GM19452 (cell line): Measurements from ENCODE around the gene FRA10AC1.
A peak's percentile ranks its signal among the peaks of the same experiment; 100 is the strongest.
"Not testable (repeated sequence)": the region's sequence is repeated elsewhere in the genome, so short reads cannot be mapped to it uniquely, and the experiment has no call there.

Source experiments
- ATAC-seq: cut with Tn5 transposase; IDR thresholded peaks from one replicate; pipeline ENCODE4 v1.9.1; 2021; ENCODE audit not compliant: unreplicated experiment

The FRA10AC1 gene

DNA sequence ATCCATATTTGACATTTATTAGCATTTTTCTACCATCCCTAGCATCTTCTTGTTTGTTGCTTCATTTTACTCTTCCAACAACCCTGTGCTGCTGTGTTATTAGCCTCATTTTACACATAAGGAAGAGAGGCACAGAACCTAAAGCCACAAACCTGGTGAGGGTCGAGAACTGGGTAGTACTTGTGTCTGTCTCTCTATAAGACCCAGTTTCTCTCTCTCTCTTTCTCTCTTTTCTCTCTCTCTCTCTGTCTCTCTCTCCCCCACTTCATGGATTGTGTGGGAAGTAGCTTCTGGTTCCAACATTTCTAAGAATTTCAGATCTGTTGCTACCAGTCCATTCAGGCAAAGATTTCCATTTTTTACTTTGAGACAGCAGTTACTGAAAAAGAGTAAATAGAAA, 1.4 kb upstream of the FRA10AC1 start:
- ATAC-seq, result no peak

DNA sequence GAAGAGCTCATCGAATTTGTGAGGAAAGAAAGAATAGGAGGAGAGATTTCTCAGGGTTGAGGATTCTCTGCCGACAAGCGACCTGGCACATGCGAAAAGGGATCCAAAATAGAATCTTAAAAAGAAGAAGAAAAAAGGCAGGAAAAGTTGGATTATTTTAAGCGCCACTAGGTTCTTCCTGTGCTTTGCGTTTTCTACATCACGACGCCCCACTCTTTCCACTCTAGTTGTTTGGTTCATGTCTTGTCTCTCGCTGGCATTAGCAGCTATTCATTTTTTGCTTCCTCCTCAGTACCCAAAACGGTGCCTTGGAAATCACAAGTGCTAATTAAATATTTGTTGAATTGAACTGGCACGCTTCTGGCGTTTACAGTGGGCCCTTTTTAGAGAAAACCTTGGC, 674 bp upstream of the FRA10AC1 start:
- peak; percentile 2 for ATAC-seq

DNA sequence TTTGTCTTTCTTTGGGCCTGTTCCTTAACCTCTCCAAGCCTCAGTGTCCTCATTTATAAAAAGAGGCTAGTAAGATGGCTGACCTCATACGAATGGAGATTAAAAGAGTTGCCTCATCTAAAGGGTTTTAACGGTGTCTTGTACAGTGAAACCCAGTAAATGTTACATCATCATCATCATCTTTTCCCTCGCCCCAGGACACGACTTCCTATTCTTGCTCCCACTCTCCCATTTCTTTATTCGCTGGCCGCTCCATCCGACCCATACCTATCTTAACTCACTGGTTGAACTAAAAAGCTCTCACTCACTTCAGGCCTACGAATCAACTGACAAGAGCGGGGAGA, 554 bp downstream of the FRA10AC1 start:
- peak; percentile 13 for ATAC-seq

DNA sequence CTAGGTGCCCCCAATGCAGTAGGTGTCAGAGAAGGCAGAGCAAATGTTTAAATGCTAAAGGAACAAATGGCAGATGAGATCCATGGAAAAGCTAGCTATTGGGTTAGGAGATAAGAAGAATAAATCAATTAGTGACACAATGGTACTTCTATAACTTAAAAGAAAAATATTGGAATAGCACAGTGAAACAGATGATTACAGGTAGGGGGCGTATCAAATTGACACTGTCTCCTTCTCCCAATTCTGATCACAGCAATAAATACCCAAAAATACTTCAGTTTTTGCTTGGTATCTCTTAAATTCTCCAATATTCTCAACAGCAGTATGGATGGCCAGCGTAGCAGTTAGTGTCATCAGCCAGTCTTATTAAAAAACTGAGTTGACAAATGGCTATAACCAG, 5.2 kb downstream of the FRA10AC1 start:
- ATAC-seq, result no peak

DNA sequence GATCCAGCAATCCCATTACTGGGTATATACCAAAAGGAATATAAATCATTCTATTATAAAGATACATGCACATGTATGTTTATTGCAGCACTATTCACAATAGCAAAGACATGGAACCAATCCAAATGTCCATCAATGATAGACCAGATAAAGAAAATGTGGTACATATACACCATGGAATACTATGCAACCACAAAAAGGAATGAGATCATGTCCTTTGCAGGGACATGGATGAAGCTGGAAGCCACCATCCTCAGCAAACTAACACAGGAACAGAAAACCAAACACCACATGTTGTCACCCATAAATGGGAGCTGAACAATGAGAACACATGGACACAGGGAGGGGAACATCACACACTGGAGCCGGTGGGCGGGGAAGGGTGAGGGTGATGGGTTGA, 5.8 kb downstream of the FRA10AC1 start:
- ATAC-seq, result not testable (repeated sequence)

DNA sequence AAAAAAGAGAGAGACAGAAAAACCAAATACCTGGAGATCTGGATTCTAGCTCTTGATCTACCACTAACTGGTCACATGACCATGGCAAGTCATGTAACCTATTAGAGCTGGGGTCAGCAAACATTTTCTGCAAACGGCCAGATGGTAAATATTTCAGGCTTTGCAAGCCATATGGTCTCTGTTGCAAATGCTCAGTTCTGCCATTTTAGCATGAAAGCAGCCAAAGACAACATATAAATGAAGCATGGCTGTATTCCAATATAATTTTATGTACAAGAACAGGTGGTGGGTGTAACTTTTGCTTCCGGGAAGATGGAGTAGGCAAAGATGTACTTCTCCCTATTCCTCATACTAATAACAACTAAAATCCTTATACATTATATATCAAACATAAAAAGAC, 6.7 kb downstream of the FRA10AC1 start:
- no peak for ATAC-seq

DNA sequence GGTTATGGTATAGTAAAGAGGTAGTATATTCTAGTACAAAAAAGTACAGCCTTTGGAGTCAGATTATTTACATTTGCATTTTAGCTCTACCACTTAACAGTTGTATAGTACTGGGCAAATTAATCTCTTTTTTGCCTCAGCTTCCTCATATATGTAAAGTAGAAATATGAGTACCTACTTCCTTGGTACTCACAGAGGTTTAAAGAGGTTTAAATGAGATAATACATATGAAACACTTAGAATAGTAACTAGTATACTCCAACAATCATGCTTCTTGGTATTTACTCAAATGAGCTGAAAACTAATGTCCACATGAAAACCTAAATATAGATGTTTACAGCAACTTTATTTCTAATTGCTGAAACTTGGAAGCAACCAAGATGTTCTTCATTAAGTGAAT, 14.7 kb downstream of the FRA10AC1 start:
- ATAC-seq, result no peak

DNA sequence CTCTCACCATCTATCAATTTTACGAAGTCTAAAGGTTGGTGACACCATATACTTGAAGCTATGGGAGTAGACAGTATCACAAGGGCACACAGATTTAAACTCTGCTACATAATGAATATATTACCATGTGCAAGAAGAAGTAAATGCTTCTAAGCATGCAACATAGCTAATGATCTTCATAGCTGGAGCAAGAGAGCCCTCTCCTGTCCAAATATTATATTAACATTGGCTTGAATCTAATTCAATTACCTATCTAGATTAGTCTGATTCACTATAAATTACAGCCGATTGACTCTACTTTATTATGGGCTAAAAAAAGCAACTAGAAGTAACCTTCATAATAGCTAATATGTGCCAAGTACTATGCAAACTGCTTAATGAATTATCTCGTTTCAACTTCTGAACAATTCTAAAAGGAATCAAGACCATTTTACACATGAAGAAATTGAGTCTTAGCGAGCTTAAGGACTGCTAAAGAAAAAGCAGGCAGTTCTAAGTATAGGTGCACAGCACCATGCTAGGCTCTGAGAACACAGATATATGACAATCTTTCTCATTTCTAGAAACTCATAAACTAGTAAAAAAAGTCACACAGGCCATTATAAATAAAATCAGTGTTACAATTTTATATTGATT, 21.9 kb downstream of the FRA10AC1 start:
- no peak for ATAC-seq

DNA sequence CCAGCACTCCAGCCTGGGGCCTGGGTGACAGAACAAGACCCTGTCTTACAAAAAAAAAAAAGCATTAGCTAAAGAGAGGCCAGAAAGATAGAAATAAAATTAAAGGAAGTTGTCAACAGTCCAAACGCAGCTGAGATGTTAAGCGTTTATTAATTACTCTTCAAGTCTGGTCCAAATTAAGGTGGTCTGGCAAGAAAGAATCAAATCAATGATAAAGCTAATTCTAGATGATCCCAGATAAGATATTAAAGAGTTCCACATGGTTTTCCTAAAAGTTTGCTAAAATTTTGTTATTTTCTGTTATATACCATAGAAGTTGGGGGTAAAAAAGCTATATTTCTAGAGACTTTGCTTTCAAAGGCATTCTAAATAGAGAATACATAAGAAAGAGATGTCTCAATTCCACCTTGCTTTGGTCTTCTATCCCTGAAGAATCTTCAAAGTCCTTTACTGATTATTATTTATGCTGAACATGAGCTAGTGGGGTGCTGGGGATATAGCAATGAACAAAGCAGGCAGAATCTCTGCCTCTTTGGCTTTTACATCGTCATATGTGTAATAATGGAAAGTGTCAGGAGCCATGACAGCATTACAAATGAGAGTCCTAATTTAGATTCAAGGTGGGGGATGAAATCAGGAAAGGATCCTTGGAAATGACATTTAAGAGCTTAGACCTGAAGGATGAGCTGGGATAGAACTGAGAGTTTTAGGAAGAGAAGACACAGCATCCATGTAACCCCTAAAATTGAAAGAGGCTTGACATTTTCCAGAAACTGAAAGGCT, 23.4 kb downstream of the FRA10AC1 start:
- no peak for ATAC-seq

DNA sequence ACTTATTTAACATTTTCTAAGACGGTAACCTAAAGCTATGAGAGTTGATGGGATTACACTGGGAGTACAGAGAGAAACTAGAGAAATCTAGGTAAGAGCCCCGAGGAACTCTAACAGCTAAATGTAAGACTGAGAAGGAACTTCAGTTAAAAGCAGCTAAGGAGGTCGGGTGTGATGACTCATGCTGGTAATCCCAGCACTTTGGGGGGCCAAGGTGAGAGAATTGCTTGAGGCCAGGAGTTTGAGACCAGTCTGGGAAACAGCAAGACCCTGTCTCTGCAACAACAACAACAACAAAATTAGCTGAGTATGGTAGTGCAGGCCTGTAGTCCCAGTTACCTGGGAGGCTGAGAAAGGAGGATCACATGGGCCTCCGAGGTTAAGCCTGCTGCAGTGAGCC, 24.0 kb downstream of the FRA10AC1 start:
- no peak for ATAC-seq

DNA sequence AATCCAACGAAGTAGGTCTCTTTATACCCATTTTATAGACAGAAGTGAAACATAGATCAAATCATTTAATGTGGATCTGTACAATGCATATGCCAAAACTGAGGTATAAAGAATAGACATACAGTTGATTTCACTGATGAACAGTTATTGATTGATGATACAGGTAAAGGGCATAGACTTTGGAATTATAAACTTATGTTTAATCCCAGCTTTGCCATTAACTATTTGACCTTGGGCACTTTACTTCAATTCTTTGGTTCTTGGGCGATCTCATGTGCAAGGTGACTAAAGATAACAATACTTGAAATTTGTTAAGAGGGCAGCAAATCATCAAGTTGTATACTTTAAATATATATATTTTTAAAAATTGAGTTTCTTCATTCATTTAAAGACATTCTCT, 28.6 kb downstream of the FRA10AC1 start:
- ATAC-seq, result no peak

DNA sequence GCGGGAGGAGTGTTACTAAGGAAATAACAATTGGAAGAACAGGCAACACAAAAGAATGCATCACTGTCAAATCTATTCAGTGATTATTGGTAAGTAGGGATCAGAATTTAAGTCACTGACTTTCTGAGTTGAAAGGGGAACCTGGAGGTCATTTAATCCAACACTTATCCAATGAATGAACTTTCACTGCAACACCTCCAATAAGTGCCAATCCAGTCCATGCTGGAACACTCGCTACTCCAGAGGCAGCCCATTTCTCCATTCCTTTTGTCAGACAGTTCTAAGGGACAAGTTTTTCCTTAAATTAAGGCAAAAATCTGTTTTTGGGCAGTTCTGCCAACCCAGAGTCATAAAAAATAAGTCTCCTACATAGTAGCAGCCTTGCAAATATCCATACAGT, 29.5 kb downstream of the FRA10AC1 start:
- no peak for ATAC-seq

DNA sequence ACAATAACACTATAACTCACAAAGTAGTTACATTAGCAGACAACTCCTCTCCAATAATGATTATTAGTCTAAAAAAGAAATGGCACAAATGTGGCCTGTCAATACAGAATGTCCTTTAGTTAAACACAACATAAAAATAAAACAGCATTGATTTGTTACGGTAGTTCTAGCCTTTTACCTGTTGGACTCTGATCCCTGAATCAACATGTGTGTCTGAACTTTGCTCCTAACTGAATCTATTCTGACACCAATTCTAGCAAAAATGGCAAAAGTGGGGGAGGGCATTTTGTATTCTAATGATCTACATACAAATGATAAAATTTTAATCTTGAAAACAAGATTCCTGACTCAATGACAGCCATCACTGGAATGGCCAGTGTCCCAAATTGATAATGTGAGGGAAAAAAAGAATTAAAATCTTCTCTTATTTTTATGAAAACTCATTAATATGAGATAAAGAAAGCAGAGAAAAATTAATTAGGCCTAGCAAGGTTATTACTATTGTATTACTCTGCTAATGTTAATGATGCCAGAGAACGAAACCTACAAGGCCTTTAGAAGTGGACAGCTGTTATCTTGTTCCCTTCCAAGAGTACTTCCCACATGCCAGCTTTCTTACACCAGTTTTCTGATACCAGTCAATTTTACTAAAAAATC, 30.2 kb downstream of the FRA10AC1 start:
- no peak for ATAC-seq

DNA sequence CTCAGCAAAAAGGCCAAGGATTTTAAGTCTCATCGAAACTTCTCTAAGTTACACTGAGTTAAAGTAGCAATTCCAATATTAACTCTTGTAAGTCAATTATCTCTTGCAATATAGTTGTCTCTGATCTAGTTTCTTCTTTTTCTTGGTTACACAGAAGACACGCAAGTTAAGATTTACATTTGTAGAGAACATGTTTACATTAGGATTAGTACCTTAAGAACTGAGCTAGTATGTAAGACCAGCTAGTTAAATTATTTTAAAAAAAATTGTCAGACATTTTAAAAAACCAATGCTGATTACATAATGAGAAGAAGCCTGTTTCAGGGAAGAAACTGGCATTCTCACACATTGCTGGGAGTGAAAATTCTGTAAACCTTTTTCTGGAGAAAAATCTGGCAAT, 31.4 kb downstream of the FRA10AC1 start:
- ATAC-seq, result no peak

DNA sequence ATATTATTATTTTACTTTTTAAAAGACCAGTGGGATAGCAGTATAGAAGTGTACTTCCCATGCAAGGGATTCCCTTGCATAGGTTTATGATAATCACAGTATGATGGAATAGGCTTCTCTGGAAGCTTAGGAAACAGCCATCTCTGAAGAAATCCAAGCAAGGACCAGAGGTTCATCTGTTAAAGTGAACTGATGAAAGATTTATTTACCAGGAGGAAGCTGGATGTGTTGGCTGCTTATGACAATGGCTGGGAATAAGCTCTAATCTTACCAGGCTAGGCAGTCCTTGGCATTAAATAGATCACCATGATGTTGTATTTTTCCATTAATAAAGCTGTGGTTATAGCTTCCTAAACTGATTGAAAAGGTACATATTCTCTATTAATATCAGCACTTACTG, 32.0 kb downstream of the FRA10AC1 start:
- no peak for ATAC-seq

DNA sequence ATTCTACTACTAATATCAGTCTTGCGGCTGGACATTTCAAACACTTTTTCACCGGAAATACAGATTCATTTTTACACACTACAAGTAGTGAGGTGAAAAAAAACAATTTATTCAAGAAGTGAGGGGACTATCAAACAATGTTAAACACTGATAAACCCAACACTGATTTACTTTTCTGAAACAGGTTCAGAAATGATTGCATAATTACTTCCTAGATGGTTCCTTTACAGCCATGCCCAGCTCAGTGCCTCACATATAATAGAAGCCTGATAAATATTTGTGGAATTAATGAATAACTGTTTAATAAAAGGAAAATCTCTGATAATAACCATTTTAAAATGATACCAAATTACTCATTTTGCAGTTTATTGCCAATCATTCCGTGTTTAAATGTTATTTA, 34.6 kb downstream of the FRA10AC1 start:
- no peak for ATAC-seq

DNA sequence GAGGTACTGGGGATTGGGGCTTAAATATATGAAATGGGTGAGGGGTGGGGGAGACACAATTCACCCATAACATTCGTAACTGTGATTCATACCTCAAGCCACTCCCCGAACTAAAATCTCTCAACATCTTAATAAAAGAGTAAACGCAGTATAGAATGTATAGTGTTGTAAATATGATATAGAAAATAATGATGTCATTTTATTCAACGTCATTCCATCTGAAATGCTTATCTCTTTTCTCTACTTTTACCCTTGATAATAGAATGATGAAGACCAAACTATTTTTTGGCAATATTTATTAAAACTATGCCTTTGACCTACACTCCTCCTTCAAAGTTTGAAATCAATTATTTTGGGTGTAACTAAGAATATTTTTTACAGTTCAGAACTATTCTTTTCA, 36.4 kb downstream of the FRA10AC1 start:
- no peak for ATAC-seq

DNA sequence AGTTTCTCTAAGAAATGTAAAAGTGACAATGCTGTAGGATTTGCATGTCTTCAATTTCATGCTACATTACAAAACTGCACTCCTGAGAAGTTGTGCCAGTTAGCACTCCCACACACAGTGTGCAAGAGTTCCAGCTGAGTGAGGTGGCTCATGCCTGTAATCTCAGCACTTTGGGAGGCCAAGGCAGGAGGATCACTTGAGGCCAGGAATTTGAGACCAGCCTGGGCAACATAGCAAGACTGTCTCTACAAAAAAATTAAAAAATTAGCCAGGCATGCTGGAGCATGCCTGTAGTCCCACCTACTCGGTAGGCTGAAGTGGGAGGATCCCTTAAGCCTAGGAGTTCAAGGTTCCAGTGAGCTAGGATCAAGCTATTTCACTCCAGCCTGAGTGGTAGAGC, 44.6 kb downstream of the FRA10AC1 start:
- ATAC-seq, result no peak

DNA sequence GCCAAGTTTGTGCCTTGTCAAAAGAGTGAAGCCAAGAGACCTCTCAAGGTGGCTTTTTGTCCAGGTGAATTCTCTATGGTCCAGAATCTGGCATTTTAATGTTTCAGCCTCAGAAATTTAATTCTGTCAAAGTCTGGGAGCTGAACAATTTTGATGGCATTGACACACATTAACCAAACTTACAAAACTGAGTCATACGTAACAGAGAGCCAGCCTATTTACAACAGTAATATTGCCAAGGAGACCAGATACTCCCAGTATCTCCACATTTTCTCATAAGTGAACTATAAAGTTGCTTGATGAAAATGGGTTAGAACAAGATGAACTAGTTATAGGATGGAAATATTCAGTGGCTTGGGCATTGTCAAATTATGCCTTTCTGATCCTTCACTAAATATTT, 46.2 kb downstream of the FRA10AC1 start:
- no peak for ATAC-seq

DNA sequence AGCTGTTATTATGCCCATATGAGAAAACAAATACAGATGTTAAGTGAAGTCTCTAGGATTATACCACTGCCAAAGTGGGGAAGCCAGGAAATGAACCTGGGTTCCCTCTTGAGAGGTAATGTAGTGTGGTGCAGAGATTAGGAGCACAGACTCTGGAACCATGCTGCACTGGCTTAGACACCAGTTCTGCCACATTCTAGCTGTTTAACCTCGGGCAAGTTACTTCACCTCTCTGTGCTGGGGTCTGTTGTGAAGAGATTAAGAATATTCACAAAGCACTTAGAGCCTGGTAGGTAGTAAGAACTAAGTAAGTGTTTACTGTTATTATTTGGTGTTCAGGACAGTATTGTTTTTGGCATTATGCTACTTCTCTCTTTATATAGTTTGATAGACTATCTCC, 48.2 kb downstream of the FRA10AC1 start:
- ATAC-seq, result no peak

DNA sequence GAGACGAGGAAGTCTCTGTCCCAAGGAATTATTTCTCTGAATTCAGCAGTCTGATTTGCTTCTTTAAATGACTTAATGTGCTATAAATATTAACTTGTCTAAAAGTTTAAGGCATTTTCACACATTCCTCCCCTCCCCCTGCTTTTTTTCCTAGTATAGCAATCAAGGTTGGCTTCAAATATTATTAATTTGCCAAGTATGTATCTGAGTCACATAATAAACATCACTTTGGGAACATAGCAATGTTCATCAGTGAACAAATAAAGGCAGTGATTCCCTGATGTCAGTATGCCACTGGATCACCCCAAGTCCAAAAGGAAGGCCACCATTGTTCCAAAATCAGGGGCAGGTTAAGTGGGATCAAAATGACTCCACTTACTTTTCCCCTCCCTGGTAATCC, 49.5 kb downstream of the FRA10AC1 start:
- ATAC-seq, result no peak

DNA sequence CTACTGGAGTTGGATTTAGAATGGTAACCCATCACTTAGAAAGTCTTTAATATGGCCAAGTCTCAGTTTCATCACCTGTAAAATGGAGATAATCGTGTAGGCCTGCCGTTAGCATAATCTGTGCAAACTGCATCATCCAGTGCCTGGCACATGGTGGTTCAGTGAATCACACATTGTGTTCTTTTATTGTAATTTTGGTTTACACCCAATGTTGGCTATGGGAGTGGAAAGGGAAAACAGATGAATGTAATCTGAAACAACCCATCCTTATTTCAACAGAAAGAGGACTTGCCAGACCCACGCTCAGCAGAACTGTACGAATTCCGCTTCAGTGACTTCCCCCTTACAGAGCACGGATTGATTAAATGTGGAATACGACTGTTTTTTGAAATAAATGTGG, 62.6 kb downstream of the FRA10AC1 start:
- ATAC-seq, result no peak
